ENCODE results near the gene MBIP.

- TF ChIP-seq CTCF (IDR thresholded peaks at IDR 0.05; ENCODE audit: low read length) (no peak), EZH2phosphoT487 (IDR thresholded peaks at IDR 0.05; ENCODE audit: low read length) (no peak)
These were observed 52.3 kb downstream of the MBIP start for GRCh38 chr14:36268121-36268520.
